ENCODE measurements around the gene TBXT.
"Not testable (repeated sequence)": the region's sequence is repeated elsewhere in the genome, so short reads cannot be mapped to it uniquely, and the experiment has no call there.

Gene TBXT

DNA sequence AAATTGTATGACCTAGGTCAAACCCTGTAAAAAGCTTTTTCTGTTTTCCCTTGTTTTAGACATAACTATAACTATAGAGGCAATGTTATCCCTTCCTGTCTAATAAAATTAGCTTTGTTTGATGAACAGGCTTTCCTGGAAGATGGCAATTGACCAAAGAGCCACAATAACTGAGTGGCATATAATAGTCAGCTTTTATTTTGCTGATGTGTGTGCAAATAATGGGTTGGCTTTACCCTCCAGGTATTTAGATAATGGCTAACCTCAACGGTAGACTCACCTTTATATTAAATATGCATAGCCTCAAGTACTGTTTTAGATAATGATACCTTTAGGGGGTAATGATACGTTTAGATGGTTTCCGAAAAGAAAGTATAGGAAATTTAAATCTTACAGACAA, 15.0 kb downstream of the TBXT start:
- H3K36me3 ChIP-seq (ENCODE audit: control insufficient read depth, insufficient read depth, low read length): no peaks in the 10 kb centered on the region
- H3K27me3 ChIP-seq (ENCODE audit: control insufficient read depth, insufficient read depth, low read length): no peaks in the 10 kb centered on the region
- peaks cover 6% of the 10 kb centered on the region; the same call in 1 of the 2 replicates for H3K9me3 ChIP-seq (ENCODE audit: control insufficient read depth, insufficient read depth, low read length)
- no peak overlapping the region for H3K4me3 ChIP-seq (ENCODE audit: low read depth, low read length)
- no peak overlapping the region for H3K27ac ChIP-seq (ENCODE audit: low read depth, low read length)
- no peak overlapping the region for H3K9ac ChIP-seq (ENCODE audit: low read depth, low read length)
- no peaks in the 10 kb centered on the region for H3K4me1 ChIP-seq (ENCODE audit: control insufficient read depth, insufficient read depth, low read length)

DNA sequence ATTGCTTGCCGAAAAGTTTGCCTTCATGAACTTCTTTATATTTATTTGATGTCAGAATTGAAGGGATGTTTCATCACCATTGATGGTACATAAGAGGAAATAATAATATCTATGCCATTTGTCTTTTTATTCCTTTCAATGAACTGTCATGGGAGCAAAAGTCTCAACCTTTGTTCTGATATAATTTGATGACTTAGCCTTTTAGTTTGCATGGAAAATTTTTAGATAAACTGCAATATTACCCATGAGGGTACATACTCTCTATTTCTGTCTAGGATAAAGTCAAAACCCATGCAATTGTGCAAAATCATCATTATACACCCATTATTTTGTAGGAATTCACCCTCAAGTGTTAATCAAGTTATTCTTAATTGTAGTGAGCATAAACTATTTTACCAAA, 15.9 kb downstream of the TBXT start:
- no peak overlapping the region for H3K9ac ChIP-seq (ENCODE audit: low read depth, low read length)
- H3K27ac ChIP-seq (ENCODE audit: low read depth, low read length): no peak overlapping the region
- H3K4me3 ChIP-seq (ENCODE audit: low read depth, low read length): no peak overlapping the region
- H3K4me1 ChIP-seq (ENCODE audit: control insufficient read depth, insufficient read depth, low read length): no peaks in the 10 kb centered on the region
- no peaks in the 10 kb centered on the region for H3K36me3 ChIP-seq (ENCODE audit: control insufficient read depth, insufficient read depth, low read length)
- peaks cover 6% of the 10 kb centered on the region; the same call in 1 of the 2 replicates for H3K9me3 ChIP-seq (ENCODE audit: control insufficient read depth, insufficient read depth, low read length)
- H3K27me3 ChIP-seq (ENCODE audit: control insufficient read depth, insufficient read depth, low read length): no peaks in the 10 kb centered on the region

GRCh38 chr6:166145751-166146150, 21.9 kb downstream of the TBXT start:
- H3K9ac ChIP-seq (ENCODE audit: low read depth, low read length): no peak overlapping the region
- H3K4me1 ChIP-seq (ENCODE audit: control insufficient read depth, insufficient read depth, low read length): no peaks in the 10 kb centered on the region
- no peaks in the 10 kb centered on the region for H3K36me3 ChIP-seq (ENCODE audit: control insufficient read depth, insufficient read depth, low read length)
- peaks cover 6% of the 10 kb centered on the region; the same call in 1 of the 2 replicates for H3K9me3 ChIP-seq (ENCODE audit: control insufficient read depth, insufficient read depth, low read length)
- no peak overlapping the region for H3K4me3 ChIP-seq (ENCODE audit: low read depth, low read length)
- no peak overlapping the region for H3K27ac ChIP-seq (ENCODE audit: low read depth, low read length)
- no peaks in the 10 kb centered on the region for H3K27me3 ChIP-seq (ENCODE audit: control insufficient read depth, insufficient read depth, low read length)

DNA sequence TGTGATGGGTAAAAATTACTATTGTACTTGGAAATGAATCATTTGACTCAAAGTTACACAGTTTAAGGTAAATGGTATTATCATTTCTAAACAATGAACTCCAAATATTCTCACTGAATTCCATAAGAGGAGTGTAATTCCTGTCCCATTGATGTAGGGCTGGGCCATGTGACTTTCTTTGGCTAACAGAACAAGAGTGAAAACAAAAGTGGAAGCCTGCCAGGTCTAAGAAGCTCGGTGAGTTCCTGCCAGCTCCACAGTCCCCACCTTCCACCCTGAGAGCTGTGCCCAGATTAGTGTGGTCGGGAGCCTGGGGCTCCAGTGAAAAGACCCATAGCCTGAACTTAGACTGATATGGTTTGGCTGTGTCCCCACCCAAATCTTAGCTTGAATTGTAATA, 24.6 kb downstream of the TBXT start:
- H3K27ac ChIP-seq (ENCODE audit: low read depth, low read length): no peak overlapping the region
- no peaks in the 10 kb centered on the region for H3K36me3 ChIP-seq (ENCODE audit: control insufficient read depth, insufficient read depth, low read length)
- no peaks in the 10 kb centered on the region for H3K4me1 ChIP-seq (ENCODE audit: control insufficient read depth, insufficient read depth, low read length)
- H3K9me3 ChIP-seq (ENCODE audit: control insufficient read depth, insufficient read depth, low read length): no peaks in the 10 kb centered on the region
- no peak overlapping the region for H3K9ac ChIP-seq (ENCODE audit: low read depth, low read length)
- no peak overlapping the region for H3K4me3 ChIP-seq (ENCODE audit: low read depth, low read length)
- no peaks in the 10 kb centered on the region for H3K27me3 ChIP-seq (ENCODE audit: control insufficient read depth, insufficient read depth, low read length)

DNA sequence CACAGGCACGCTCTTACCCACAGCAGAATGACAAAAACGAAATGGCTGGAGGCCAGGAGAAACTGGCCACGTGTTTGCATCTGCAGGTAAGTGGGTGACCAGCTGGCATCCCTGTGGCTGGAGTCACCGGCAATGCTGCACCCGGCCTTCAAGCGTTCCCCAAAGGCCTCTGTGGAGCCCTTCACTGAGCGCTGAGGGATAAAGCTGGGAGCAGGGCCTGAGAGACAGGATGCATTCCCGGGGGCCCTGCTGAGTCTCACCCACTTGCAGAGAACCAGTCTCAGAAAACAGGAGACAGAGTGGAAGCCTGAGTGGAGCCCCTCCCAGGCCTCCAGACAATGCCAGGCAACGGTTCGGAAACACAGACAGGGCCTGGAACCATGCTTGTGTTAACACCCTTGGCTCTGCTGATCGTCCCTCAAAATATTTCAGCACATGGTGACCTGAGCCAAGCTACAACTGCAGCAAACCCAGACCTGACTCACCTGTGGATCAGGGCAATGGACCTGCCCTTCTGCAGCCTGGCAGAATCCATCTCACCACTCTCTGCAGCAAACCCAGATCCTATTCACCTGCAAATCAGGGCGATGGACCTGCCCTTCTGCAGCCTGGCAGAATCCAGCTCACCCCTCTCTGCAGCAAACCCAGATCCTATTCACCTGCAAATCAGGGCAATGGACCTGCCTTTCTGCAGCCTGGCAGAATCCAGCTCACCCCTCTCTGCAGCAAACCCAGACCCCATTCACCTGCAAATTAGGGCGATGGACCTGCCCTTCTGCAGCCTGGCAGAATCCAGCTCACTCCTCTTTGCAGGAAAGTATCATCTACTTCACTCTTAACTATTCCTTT, 39.8 kb downstream of the TBXT start:
- Histone ChIP-seq H3K4me1 (ENCODE audit: control insufficient read depth, insufficient read depth, low read length) (peaks cover 12% of the 10 kb centered on the region), H3K27ac (ENCODE audit: low read depth, low read length) (no peak overlapping the region), H3K9ac (ENCODE audit: low read depth, low read length) (no peak overlapping the region), H3K27me3 (ENCODE audit: control insufficient read depth, insufficient read depth, low read length) (no peaks in the 10 kb centered on the region), H3K36me3 (ENCODE audit: control insufficient read depth, insufficient read depth, low read length) (no peaks in the 10 kb centered on the region), H3K4me3 (ENCODE audit: low read depth, low read length) (no peak overlapping the region), H3K9me3 (ENCODE audit: control insufficient read depth, insufficient read depth, low read length) (no peaks in the 10 kb centered on the region)

- not testable (repeated sequence) for H3K9ac ChIP-seq (ENCODE audit: low read depth, low read length); H3K27ac ChIP-seq (ENCODE audit: low read depth, low read length); H3K9me3 ChIP-seq (ENCODE audit: control insufficient read depth, insufficient read depth, low read length); H3K36me3 ChIP-seq (ENCODE audit: control insufficient read depth, insufficient read depth, low read length); H3K27me3 ChIP-seq (ENCODE audit: control insufficient read depth, insufficient read depth, low read length); H3K4me1 ChIP-seq (ENCODE audit: control insufficient read depth, insufficient read depth, low read length); H3K4me3 ChIP-seq (ENCODE audit: low read depth, low read length)
Observed at GRCh38 chr6:166123115-166123514, 44.5 kb downstream of the TBXT start.

GRCh38 chr6:166121726-166122125, 45.9 kb downstream of the TBXT start:
- Histone ChIP-seq H3K36me3 (ENCODE audit: control insufficient read depth, insufficient read depth, low read length) (no peaks in the 10 kb centered on the region), H3K27me3 (ENCODE audit: control insufficient read depth, insufficient read depth, low read length) (no peaks in the 10 kb centered on the region), H3K9me3 (ENCODE audit: control insufficient read depth, insufficient read depth, low read length) (no peaks in the 10 kb centered on the region), H3K27ac (ENCODE audit: low read depth, low read length) (no peak overlapping the region), H3K9ac (ENCODE audit: low read depth, low read length) (no peak overlapping the region), H3K4me3 (ENCODE audit: low read depth, low read length) (no peak overlapping the region), H3K4me1 (ENCODE audit: control insufficient read depth, insufficient read depth, low read length) (no peaks in the 10 kb centered on the region)

DNA sequence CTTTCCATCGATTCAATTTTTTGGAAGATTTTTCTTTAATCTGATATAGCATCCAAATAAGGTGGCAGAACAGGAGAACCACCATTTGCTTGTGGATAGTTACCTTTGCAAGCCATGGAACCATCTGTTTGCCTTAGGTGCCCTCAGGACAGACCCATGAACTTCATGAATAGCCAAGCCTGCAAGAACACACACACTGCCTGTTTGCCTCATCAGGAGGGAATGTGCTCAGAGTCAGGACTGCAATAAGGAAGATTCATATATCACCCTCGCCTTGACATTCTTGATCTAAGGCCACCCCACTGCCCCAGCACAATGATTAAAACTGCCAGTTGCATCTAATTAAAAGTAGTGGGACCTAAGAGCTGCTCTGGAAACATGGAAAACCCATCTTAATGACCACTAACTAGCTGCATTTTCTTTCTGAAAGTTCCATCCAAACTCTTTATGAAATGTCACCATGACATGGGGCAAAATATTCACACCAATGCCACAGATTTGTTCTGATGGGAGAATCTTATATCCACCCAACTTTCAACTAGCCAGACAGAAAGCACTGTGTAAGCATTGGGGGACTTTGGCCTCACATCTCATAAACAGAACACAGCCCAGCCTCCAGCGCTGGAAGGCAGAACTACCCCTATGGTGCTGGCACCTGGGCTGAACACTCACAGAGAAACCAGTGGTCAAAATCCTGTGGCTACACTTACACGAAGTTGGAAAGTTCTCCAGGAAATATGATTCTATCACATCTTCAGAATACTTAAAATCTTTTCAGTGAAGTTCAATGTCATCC, 48.3 kb downstream of the TBXT start:
- Histone ChIP-seq H3K27me3 (ENCODE audit: control insufficient read depth, insufficient read depth, low read length) (no peaks in the 10 kb centered on the region), H3K27ac (ENCODE audit: low read depth, low read length) (no peak overlapping the region), H3K4me1 (ENCODE audit: control insufficient read depth, insufficient read depth, low read length) (no peaks in the 10 kb centered on the region), H3K9ac (ENCODE audit: low read depth, low read length) (no peak overlapping the region), H3K36me3 (ENCODE audit: control insufficient read depth, insufficient read depth, low read length) (no peaks in the 10 kb centered on the region), H3K9me3 (ENCODE audit: control insufficient read depth, insufficient read depth, low read length) (no peaks in the 10 kb centered on the region), H3K4me3 (ENCODE audit: low read depth, low read length) (no peak overlapping the region)

- Histone ChIP-seq H3K36me3 (ENCODE audit: control insufficient read depth, insufficient read depth, low read length) (no peaks in the 10 kb centered on the region), H3K4me1 (ENCODE audit: control insufficient read depth, insufficient read depth, low read length) (no peaks in the 10 kb centered on the region), H3K4me3 (ENCODE audit: low read depth, low read length) (no peak overlapping the region), H3K27me3 (ENCODE audit: control insufficient read depth, insufficient read depth, low read length) (no peaks in the 10 kb centered on the region), H3K9me3 (ENCODE audit: control insufficient read depth, insufficient read depth, low read length) (no peaks in the 10 kb centered on the region), H3K9ac (ENCODE audit: low read depth, low read length) (no peak overlapping the region), H3K27ac (ENCODE audit: low read depth, low read length) (no peak overlapping the region)
Observed at GRCh38 chr6:166115609-166116008, 52.0 kb downstream of the TBXT start.

DNA sequence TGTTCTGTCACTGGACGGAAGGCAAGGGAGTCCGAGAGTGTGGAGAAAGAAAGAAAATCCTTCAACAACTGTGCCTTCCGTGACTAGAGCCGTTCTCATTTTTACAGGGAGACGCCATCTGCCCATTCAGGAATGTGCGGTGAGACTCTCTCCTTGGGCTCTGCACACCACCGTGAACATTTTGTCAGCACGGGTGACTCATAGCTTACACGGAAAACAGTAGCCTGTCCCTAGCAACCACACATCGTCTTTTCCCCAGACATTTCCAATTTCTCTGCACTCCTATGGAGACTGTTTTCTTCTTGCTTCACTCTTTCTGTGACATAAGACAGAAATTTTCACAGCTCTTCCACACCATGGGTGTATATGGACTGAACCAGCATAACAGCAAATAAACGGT, 55.1 kb downstream of the TBXT start:
- Histone ChIP-seq H3K27me3 (ENCODE audit: control insufficient read depth, insufficient read depth, low read length) (no peaks in the 10 kb centered on the region), H3K4me1 (ENCODE audit: control insufficient read depth, insufficient read depth, low read length) (no peaks in the 10 kb centered on the region), H3K9ac (ENCODE audit: low read depth, low read length) (no peak overlapping the region), H3K27ac (ENCODE audit: low read depth, low read length) (no peak overlapping the region), H3K36me3 (ENCODE audit: control insufficient read depth, insufficient read depth, low read length) (no peaks in the 10 kb centered on the region), H3K4me3 (ENCODE audit: low read depth, low read length) (no peak overlapping the region), H3K9me3 (ENCODE audit: control insufficient read depth, insufficient read depth, low read length) (no peaks in the 10 kb centered on the region)

GRCh38 chr6:166109608-166110007, 58.0 kb downstream of the TBXT start:
- Histone ChIP-seq H3K36me3 (ENCODE audit: control insufficient read depth, insufficient read depth, low read length) (no peaks in the 10 kb centered on the region), H3K4me1 (ENCODE audit: control insufficient read depth, insufficient read depth, low read length) (no peaks in the 10 kb centered on the region), H3K27me3 (ENCODE audit: control insufficient read depth, insufficient read depth, low read length) (no peaks in the 10 kb centered on the region), H3K4me3 (ENCODE audit: low read depth, low read length) (no peak overlapping the region), H3K27ac (ENCODE audit: low read depth, low read length) (no peak overlapping the region), H3K9ac (ENCODE audit: low read depth, low read length) (no peak overlapping the region), H3K9me3 (ENCODE audit: control insufficient read depth, insufficient read depth, low read length) (no peaks in the 10 kb centered on the region)

Measured in HUES48 (cell line).